PFSK-1 (cell line): ENCODE results near the gene HPS1.

Source experiments
- FOXP2 ChIP-seq: optimal IDR thresholded peaks from 2 replicates; pipeline ENCODE3; 2011; ENCODE audit warnings: borderline replicate concordance, control low read depth, inconsistent platforms; ENCODE audit not compliant: insufficient read depth; ENCODE audit errors: extremely low read length, extremely low read depth
- POLR2AphosphoS5 ChIP-seq: IDR thresholded peaks from 2 replicates; pipeline ENCODE4 v1.6.1; 2012; ENCODE audit warnings: low read depth, mild to moderate bottlenecking, control low read depth, low read length, moderate library complexity
- SIN3A ChIP-seq: IDR thresholded peaks from 2 replicates; pipeline ENCODE4 v1.6.1; 2012; ENCODE audit warnings: mild to moderate bottlenecking, low read length, moderate library complexity, borderline replicate concordance; ENCODE audit not compliant: insufficient read depth
- TAF1 ChIP-seq: IDR thresholded peaks from 2 replicates; pipeline ENCODE4 v1.6.1; 2012; ENCODE audit warnings: low read length, control low read depth, borderline replicate concordance; ENCODE audit not compliant: insufficient read depth
- TF ChIP-seq, protein P1 (sequence below), 2 experiments: IDR thresholded peaks; 2 replicates each; pipeline versions ENCODE4 v1.6.1 to v1.8.0; 2011 to 2012; ENCODE audit warnings: low read depth in 2 of 2, low read length in 2 of 2, control low read depth in 1 of 2, inconsistent platforms in 1 of 2, mild to moderate bottlenecking in 1 of 2, moderate library complexity in 1 of 2; ENCODE audit not compliant: insufficient read depth in 1 of 2

Gene HPS1

GRCh38 chr10:98465866-98466265 lies 19.1 kb upstream of the HPS1 start:
- TF ChIP-seq FOXP2 (no peak), TAF1 (no peak), SIN3A (no peak), POLR2AphosphoS5 (no peak)
- TF ChIP-seq, protein P1, sequence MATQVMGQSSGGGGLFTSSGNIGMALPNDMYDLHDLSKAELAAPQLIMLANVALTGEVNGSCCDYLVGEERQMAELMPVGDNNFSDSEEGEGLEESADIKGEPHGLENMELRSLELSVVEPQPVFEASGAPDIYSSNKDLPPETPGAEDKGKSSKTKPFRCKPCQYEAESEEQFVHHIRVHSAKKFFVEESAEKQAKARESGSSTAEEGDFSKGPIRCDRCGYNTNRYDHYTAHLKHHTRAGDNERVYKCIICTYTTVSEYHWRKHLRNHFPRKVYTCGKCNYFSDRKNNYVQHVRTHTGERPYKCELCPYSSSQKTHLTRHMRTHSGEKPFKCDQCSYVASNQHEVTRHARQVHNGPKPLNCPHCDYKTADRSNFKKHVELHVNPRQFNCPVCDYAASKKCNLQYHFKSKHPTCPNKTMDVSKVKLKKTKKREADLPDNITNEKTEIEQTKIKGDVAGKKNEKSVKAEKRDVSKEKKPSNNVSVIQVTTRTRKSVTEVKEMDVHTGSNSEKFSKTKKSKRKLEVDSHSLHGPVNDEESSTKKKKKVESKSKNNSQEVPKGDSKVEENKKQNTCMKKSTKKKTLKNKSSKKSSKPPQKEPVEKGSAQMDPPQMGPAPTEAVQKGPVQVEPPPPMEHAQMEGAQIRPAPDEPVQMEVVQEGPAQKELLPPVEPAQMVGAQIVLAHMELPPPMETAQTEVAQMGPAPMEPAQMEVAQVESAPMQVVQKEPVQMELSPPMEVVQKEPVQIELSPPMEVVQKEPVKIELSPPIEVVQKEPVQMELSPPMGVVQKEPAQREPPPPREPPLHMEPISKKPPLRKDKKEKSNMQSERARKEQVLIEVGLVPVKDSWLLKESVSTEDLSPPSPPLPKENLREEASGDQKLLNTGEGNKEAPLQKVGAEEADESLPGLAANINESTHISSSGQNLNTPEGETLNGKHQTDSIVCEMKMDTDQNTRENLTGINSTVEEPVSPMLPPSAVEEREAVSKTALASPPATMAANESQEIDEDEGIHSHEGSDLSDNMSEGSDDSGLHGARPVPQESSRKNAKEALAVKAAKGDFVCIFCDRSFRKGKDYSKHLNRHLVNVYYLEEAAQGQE (IDR thresholded peaks at IDR 0.05; ENCODE audit: insufficient read depth in 1 of 2, low read depth in 2 of 2, low read length in 2 of 2), result no peak

GRCh38 chr10:98463976-98464754 lies 17.4 kb upstream of the HPS1 start:
- TF ChIP-seq, protein P1 (IDR thresholded peaks at IDR 0.05; ENCODE audit: insufficient read depth in 1 of 2, low read depth in 2 of 2, low read length in 2 of 2), result no peak
- TF ChIP-seq FOXP2 (no peak), TAF1 (no peak)

DNA sequence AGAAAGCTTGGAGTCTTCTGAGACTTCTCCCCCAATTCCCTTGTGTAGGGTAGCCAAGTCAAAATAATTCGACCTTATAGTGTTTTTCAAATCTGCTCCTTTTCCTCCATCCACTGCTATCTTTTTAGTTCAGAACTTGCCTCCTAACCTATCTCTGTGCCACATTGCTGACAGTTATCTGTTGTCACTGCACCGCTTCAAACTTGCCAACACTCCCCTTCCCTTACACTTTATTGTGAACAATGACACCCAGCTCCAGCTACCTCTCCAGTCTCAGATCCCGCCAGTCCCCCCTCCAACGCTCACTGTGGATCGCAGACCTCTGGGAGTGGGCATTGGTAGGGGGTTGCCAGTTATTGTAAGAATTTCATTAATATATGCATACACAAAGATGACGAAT lies 16.3 kb upstream of the HPS1 start:
- TF ChIP-seq SIN3A, result no peak
- TF ChIP-seq, protein P1 (IDR thresholded peaks at IDR 0.05; ENCODE audit: insufficient read depth in 1 of 2, low read depth in 2 of 2, low read length in 2 of 2), result no peak
- no peak for TF ChIP-seq POLR2AphosphoS5
- TF ChIP-seq TAF1, result no peak
- no peak for TF ChIP-seq FOXP2

DNA sequence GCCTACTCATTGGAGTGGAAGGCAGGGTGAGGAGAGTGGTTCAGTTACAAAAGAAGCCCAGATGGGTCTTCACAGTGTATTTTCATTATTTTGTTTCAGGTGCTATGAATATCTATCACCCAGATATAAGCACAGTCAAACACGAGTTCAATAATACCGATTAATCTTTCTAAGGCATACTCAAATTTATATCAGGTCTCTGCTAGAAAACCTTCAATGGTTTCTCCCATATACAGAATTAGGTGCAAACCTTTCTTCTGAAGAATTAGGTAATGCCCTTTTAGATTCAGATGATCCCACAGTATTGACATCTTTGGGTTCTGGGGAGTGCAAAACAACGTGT lies 14.7 kb upstream of the HPS1 start:
- no peak for TF ChIP-seq POLR2AphosphoS5
- TF ChIP-seq, protein P1 (IDR thresholded peaks at IDR 0.05; ENCODE audit: insufficient read depth in 1 of 2, low read depth in 2 of 2, low read length in 2 of 2), result no peak
- no peak for TF ChIP-seq FOXP2
- no peak for TF ChIP-seq TAF1
- no peak for TF ChIP-seq SIN3A

GRCh38 chr10:98460837-98461499 lies 14.2 kb upstream of the HPS1 start:
- peak; percentile 46; the same call in 1 of the 2 replicates for TF ChIP-seq SIN3A
- no peak for TF ChIP-seq POLR2AphosphoS5
